Stimulated activated CD8-positive, alpha-beta memory T cell treated with anti-CD3 and anti-CD28 coated beads, Interleukin-7, amount 100 ng/mL, for 48 hours (primary cell): ENCODE results near the gene DDX27.
"Not testable (repeated sequence)": the region's sequence is repeated elsewhere in the genome, so short reads cannot be mapped to it uniquely, and the experiment has no call there.

Experiments
- DNase-seq, 2 donors: peaks; one replicate each; pipeline ENCODE4 v3.0.0-alpha.2; 2020; ENCODE audit warnings: low read depth in 1 of 2; ENCODE audit errors: extremely low read depth in 1 of 2

The DDX27 gene, protein sequence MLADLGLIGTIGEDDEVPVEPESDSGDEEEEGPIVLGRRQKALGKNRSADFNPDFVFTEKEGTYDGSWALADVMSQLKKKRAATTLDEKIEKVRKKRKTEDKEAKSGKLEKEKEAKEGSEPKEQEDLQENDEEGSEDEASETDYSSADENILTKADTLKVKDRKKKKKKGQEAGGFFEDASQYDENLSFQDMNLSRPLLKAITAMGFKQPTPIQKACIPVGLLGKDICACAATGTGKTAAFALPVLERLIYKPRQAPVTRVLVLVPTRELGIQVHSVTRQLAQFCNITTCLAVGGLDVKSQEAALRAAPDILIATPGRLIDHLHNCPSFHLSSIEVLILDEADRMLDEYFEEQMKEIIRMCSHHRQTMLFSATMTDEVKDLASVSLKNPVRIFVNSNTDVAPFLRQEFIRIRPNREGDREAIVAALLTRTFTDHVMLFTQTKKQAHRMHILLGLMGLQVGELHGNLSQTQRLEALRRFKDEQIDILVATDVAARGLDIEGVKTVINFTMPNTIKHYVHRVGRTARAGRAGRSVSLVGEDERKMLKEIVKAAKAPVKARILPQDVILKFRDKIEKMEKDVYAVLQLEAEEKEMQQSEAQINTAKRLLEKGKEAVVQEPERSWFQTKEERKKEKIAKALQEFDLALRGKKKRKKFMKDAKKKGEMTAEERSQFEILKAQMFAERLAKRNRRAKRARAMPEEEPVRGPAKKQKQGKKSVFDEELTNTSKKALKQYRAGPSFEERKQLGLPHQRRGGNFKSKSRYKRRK

DNA sequence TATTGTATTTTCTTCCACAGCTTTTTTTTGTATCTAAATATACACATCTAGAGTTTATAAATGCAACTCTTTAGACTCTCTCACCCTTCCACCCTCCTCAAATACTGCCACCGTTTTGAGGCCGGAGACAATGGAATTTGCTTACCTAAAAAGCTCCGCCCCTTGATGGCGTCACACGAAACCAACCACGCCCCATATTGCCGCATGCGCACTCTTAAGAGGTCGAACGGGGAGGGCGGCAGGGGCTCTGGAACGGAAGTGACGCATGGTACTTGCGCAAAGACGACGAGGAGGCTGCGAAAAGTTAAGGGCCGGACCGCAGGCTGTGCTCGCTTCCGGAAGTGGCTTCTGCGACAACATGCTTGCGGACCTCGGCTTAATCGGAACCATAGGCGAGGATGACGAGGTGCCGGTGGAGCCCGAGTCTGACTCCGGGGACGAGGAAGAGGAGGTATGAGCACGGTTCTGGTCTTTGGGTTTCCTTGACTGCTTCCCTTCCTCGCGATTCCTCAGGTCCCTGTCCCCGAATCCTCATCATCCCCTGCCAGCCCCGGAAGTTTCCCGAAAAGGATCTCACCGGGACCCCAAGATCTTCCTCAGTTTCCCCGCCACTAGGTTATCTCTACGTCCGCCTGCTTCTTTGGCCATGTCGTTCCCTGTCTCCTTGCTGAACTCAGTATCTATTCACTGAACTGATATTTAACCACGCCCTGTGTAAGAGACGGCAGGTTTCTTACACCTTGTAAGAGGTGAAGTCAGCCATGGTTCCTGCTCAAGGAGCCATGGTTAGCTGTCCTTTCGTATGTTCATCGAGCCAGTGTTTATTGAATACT is at the start of gene DDX27:
TSS of gene DDX27 (plus strand) at position 326 of the 833 bp plus-strand sequence. CDS start at position 359, 33 bp downstream.
- peak; percentile 89 to 95 for DNase-seq

DNA sequence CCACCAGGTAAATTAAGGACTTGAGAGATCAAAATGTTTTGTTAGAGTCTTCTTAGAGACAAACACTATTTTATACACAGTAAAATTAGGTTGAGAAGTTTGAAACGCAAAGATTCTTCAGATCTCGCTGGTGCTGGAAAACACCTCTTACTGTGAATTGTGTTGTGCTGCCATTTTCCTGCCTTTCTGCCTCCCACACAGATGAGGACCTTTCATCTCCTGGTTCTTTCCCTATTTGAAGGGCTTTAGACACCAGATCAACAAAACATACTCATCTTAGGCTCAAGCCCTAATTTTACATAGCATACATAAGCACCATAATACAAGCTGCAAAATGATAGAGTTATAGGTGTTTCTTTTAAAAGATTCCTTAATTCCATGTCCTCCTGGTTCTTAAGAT is 49.7 kb upstream of the DDX27 start:
- no peak for DNase-seq

DNA sequence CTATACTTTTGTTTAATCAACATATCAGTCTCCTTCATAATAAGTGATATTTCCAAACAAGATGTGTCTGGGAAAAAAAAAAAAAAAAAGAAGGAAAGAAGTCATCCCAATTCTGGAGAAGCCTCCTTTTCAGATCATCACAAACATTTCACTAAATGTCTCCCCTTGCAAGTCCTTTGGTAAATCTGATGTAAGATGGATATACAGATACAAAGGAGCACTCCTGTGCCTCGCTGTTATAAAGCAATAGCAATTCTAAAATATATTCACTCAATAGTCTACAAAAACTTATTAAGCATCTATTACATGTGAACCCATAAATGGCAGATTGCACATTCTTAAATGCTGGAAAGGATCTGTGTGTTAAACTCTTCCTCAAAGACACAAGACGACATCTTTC is 48.5 kb upstream of the DDX27 start:
- DNase-seq = no peak

DNA sequence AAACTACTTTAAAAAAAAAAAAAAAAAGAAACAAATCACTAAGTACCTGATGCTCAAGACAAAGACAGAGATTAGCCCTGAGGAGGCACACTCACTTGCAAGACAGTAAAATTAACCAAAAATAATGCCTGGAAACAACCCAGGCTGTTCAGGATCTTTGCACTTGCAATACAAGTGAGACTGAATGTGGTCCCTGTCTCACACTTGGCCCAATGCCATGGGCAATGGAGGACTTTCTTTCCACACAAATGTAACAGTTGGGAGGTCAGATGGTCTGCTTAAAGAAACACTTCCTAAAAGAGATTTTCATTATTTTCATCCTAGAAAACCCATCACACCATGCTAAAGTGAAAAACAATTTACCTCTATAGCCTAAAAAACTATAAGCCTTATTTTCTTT is 47.3 kb upstream of the DDX27 start:
- no peak for DNase-seq

DNA sequence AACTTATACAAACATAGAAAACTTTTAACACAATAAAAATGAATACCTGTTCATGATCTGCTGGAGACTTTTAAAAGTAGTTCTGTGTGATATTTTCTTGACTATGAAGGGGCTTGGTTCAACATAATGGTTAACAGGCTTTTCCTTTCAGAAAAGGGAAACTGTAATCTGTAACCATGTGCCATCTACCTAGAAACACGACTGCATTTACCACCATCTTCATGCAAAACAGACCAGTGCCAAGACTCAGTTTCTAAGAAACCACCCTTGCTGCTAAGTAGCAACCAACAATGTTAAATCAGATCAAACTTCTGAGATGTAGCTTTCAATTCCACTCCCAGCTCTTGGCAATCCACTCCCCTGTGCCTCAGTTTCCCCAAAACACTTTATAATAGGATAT is 46.8 kb upstream of the DDX27 start:
- DNase-seq = no peak

DNA sequence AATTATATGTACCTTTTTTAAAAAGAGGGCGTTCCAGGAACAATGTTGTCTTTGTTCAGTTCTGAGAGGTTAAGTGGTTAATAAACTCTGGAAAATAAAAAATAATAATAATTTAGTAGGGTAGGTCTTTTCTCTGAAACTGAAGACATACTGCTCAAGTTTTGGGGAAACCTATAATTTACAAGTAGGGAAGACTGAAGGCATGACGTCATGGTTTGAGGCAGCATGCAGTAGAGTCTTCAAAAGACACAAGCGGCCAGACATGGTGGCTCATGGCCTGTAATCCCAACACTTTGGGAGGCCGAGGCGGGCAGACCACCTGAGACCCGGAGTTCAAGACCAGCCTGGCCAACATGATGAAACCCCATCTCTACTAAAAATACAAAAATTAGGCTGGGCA is 45.0 kb upstream of the DDX27 start:
- DNase-seq = no peak

DNA sequence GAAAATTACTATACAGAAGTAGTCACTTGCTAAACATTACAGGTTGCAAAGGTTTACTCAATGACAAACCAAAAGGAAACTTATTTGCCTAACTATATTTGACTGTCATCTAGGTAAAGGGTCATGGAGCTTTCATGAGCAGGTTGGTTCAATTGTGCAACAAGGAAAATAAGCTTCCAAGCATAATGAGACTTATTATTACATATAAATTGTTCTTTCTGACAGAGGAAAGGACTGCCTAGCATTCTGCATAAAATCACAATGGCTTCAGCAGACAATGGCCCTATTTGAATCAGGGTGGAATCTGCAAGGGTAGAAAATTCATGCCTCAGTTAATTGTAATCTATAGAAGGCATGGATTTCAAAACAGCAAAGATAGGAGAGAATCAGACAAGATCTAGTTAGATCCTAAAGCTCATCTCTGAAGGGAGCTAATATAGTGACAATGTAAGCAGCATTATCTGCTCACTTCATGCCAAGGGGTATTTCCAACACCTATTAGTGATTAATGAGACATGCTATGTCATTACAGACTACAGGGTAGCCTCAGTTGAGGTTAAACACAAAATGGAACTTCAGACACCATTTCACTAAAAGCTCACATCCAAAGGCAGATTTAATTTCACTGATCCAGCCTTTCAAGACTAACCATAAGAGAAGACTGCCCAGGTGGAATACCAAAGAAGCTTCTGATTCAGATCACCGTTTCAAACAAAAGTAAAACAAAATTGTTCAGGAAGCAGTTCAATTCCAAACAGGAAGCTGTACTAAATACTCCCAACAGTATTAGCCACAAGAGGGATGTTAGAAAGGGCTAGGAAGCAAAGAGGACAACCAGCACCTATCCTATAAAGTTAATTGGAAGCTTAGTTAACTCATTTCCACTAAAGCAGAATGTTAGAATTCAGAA is 39.6 kb upstream of the DDX27 start:
- DNase-seq = no peak

DNA sequence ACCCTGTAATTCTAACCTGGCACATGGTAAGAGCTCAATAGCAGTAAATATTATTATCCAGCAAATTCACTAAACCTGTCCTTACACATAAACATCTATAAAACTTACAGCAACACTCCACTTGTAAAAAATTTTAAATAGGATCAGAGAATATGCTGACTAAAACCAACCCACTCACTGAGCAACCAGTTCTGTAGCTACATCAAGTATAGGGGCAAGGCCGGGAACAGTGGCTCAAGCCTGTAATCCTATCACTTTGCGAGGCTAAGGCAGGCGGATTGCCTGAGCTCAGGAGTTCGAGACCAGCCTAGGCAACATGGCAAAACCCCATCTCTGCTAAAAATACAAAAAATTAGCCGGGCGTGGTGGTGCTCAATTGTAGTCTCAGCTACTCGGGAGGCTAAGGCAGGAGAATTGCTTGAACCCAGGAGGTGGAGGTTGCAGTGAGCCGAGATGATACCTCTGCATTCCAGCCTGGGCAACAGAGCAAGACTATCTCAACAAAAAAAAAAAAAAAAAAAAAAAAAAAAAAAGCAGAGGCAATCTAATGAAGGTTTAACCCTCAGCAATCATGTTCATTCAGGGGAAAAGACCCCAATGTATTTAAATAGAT is 37.8 kb upstream of the DDX27 start:
- DNase-seq = no peak

DNA sequence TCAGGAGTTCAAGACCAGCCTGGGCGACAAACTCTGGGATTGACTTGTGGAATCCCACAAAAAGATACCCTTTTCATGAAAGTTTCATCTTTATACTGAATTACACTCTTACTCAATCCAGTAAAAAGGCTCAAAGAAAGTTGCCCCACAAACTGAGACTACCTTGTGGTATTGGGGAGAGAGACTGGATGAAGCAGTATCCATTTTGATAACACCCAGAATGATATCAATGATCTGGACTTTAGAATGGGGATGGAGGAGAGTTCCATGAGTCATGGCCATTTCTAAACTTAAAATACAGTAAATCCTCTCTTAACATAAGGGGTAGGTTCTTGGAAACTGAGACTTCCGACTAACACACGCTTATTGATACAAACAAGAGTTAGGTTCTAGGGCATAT is 35.8 kb upstream of the DDX27 start:
- DNase-seq = no peak

DNA sequence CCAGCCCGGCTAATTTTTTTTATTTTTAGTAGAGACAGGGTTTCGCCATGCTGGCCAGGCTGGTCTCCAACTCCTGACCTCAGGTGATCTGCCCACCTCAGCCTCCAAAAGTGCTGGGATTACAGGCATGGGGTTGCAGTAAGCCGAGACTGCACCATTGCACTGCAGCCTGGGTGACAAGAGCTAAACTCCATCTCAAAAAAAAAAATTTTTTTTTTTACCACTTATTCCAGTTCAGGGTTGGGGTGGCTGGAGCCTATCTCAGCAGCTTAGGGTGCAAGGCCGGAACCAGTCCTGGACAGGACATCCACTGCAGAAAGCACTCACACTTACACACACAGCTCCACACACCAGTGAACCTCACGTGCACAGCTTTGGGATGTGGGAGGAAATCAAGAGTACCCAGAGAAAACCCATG is 35.1 kb upstream of the DDX27 start:
- DNase-seq = not testable (repeated sequence)

DNA sequence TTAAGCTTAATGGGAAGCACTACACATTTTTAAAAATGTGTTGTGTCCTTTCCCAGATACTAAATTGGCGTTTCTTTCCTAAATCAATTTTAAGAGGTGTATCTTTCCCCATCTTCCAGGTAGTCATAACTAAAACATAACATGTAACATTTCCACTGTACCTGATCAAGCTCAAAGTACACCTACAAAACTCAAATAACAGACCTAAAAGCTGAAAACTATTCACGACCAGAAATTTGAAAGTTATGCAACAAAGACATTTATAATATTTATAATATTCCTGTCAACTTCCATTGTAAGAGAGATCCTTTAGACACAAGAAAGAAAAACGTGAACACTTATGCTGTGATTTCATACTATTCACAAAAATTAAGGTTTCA is 34.5 kb upstream of the DDX27 start:
- DNase-seq = no peak

DNA sequence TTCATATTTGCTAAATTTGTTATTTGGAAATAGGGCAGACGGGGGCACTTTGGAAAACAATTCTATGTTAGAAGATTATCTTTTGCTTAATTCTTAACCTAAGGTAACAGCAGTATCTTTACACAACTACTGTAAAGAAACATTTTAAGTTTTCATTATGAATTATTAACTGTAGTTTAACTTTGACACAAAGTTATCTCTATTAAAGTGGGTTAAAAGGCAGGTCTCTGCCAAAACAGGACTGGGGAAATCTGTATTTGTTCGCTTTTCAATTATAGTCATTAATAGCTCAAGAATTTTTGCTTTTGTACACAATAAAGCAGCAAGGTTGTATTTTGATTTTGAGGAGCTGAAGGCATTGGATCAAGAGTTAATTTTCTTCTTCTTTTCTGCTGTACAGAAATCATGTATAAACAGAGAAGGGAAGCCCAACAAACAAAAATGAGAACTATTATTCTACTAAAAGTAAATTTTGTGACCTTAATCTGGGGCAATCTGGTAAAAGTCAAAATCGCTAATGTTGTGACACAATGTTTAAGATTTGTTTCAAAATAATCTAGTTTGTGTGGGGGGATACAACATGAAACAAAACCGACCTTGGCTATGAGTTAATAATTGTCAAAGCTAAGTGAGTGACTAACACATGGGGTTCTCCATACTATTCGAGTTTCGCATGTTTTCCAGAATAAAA is 34.0 kb upstream of the DDX27 start:
- no peak for DNase-seq

DNA sequence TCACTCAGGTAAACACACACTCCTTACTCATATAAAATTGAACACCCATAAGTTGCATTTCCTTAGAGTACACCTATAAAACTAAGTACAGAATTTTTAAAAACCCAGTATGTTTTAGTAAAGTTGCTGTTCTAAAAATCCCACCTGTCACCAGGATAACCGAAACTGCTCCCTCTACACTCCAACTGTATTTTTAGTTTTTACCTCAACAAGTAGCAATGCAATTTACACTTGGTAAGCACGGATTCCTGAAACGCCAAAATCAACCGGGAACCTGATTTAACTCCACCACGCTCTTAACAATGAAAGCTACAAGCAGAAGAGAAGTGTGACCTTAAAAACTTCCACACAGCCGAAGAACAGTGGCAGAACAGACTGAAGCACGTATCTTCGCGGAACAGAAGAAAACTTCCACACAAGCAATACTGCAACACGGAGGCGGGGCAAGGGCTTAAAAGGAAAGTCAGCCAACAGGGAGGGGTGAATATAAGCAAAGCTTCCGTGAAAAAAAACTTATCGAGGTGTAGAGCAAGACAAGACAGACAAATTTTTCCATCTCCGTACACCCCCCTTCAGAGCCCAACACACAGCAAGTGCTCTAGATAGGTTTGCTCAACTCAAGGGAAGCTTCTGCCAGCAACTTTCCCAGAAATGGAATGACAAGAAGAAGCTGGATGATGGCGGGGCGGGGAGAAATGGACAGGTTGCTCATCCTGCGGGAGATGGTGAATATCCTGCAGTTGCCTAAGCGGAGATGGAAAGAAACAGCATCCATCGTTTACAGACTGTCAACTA is 32.5 kb upstream of the DDX27 start:
- DNase-seq = peak; percentile 21 to 50

DNA sequence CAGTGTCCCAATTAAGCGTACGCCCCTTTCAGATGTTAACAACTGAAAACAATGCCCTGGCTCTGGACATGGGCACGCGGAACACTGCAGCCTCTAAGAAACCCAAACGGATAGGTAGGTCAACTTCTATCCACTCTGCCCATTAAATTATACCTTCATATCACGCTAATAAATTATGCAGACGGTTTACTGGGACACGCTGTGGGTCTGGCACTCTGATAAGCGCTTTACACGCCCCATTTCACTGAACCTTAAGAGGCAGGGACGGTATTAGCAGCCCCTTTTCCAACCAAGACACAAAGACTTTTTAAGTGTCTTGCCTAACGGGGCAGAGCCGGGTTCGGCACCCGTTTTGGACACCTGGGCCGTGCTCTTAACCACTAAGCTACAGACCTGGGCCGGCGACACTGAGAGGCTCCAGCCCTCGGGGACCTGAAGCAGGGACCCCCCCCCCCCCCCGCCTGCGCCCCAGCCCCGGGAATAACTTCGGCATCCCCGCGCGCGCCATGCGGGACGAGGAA is 31.8 kb upstream of the DDX27 start:
- DNase-seq = peak in 1 of 2 donors; percentile 2

DNA sequence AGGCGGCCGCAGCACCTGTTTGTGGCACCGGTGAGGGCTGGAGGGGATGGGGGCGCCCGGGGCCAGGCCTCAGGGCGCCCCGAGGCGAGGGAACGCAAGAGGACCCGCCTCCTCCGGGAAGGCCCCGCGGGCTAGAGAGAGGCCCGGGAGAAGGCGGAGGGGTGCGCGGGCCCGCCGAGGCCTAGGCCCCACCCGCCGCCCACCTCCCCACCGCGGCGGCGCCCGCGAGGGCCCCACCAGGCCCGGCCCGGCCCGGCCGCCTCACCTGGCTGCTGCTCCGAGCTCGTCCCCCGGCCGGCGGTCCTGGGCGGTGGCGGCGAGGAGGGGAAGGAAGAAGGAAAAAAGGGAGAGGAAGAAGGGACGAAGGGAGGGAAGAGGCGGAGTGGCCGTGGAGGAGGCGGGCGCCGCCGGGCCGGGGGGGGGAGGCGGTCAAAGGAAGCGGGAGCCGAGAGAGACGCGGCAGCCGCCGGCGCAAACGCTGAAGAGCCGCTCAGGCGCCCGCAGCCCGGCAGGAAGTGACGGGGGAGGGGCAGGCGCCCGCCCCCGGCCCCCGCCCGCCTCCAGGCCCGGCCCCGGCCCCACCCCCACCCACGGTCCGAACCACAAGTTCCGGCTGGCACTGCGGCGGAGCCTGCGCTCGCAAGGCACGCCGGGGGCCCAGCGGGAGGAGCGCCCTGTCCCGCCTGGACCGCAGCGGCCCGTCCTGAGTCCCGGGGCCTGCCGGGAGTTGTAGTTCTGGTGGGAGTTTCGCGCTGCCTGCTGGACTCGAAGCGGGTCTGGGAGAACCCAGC is 31.2 kb upstream of the DDX27 start, which contains the start of gene STAU1:
TSS of gene STAU1 (minus strand) at position 484 of the 791 bp plus-strand sequence. CDS start 22,133 bp downstream, outside the sequence.
- peak; percentile 91 to 95 for DNase-seq

DNA sequence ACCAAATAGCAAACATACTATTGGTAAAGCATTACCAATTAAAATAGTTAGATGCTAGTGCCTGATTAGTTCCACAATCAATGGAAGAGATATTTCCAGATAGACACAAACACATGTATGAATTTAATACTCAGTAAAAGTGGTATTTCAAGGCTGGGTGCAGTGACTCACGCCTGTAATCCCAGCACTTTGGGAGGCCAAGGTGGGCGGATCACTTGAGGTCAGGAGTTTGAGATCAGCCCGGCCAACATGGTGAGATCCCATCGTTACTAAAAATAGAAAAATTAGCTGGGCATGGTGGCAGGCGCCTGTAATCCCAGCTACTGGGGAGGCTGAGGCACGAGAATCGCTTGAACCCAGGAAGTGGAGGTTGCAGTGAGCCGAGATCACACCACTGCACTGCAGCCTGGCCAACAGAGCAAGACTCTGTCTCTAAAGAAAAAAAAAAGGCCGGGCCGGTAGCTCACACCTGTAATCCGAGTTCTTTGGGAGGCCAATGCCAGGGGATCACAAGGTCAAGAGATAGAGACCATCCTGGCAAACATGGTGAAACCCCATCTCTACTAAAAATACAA is 26.2 kb upstream of the DDX27 start:
- not testable (repeated sequence) for DNase-seq

DNA sequence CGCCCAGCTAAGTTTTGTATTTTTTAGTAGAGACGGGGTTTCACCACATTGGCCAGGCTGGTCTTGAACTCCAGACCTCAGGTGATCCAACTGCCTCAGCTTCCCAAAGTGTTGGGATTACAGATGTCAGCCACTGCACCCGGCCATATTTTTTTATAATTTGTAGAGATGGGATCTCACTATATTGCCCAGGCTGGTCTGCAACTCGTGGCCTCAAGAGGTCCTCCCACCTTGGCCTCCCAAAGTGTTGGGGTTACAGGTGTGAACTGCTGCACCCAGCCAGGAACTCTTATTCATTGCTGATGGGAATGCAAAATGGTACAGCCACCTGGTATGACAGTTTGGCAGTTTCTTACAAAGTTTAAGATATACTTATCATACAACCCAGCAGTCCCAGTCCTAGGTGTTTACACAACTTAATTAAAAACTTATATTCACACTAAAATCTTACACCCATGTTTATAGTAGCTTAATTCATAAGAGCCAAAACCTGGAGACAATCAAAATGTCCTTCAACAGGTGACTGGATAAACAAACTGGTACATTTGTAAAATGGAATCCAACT is 19.4 kb upstream of the DDX27 start:
- DNase-seq = no peak
